Fibroblast of lung (primary cell): ENCODE results near the gene ASPDH. TPM values are rescaled to one million over a fixed set of nuclear protein-coding genes. Genes with fewer than 3 reads are reported as not detected.

Experiments
- DNase-seq, 2 donors: peaks; one replicate each; pipeline versions ENCODE4 v3.0.0 to v3.0.0-alpha.2; 2010; ENCODE audit warnings: low read depth in 2 of 2
- H2AFZ ChIP-seq: 2 replicates; pipeline ENCODE4 v1.5.1; 2012; ENCODE audit warnings: low read length, control low read depth, inconsistent platforms
- H3K27ac ChIP-seq: 2 replicates; pipeline ENCODE4 v1.5.1; 2011; ENCODE audit warnings: low read length, control low read depth; ENCODE audit not compliant: insufficient read depth
- H3K27me3 ChIP-seq: 2 replicates; pipeline ENCODE4 v1.5.1; 2011; ENCODE audit warnings: mild to moderate bottlenecking, low read length; ENCODE audit not compliant: control insufficient read depth, insufficient read depth
- H3K36me3 ChIP-seq: 2 replicates; pipeline ENCODE4 v1.5.1; 2011; ENCODE audit warnings: low read length; ENCODE audit not compliant: control insufficient read depth, insufficient read depth
- H3K4me1 ChIP-seq: 2 replicates; pipeline ENCODE4 v1.5.1; 2011; ENCODE audit warnings: low read length; ENCODE audit not compliant: control insufficient read depth, insufficient read depth; ENCODE audit errors: extremely low read depth
- H3K4me2 ChIP-seq: 2 replicates; pipeline ENCODE4 v1.5.1; 2011; ENCODE audit warnings: low read length, control low read depth; ENCODE audit not compliant: insufficient read depth; ENCODE audit errors: extremely low read depth
- H3K4me3 ChIP-seq, 4 experiments: fragments of 200-600 bp in 1 of 4; sonication (generic) in 1 of 4; replicated peaks in 1 of 4; 2 replicates each; pipeline ENCODE4 v1.5.1; 2011 to 2016; ENCODE audit warnings: low read length in 4 of 4, low read depth in 3 of 4, mild to moderate bottlenecking in 3 of 4, control low read depth in 2 of 4, inconsistent platforms in 1 of 4, mixed read lengths in 1 of 4; ENCODE audit not compliant: insufficient read depth in 1 of 4; ENCODE audit errors: control extremely low read depth in 1 of 4
- H3K79me2 ChIP-seq: 2 replicates; pipeline ENCODE4 v1.5.1; 2012; ENCODE audit warnings: mild to moderate bottlenecking, low read length, inconsistent platforms; ENCODE audit not compliant: control insufficient read depth, insufficient read depth
- H3K9ac ChIP-seq: 2 replicates; pipeline ENCODE4 v1.5.1; 2011; ENCODE audit warnings: mild to moderate bottlenecking, low read length, control low read depth; ENCODE audit not compliant: insufficient read depth
- H3K9me3 ChIP-seq: 2 replicates; pipeline ENCODE4 v1.5.1; 2012; ENCODE audit warnings: low read depth, low read length; ENCODE audit not compliant: control insufficient read depth, insufficient read depth
- H4K20me1 ChIP-seq: 2 replicates; pipeline ENCODE4 v1.5.1; 2011; ENCODE audit warnings: low read length; ENCODE audit not compliant: control insufficient read depth, insufficient read depth; ENCODE audit errors: extremely low read depth
- CTCF ChIP-seq, 2 donors: IDR thresholded peaks in 1 of 2; conservative IDR thresholded peaks in 1 of 2; 1 replicate in 1 of 2; 2 replicates in 1 of 2; pipeline ENCODE4 v1.5.1; 2011 to 2012; ENCODE audit warnings: low read length in 2 of 2, control low read depth in 1 of 2, inconsistent platforms in 1 of 2, low read depth in 1 of 2, mild to moderate bottlenecking in 1 of 2
- EZH2 ChIP-seq: IDR thresholded peaks from 2 replicates; pipeline ENCODE4 v1.5.1; 2012; ENCODE audit warnings: low read length, control low read depth, mild to moderate bottlenecking; ENCODE audit errors: missing control alignments
- polyA plus RNA-seq, 2 donors: library from polyadenylated mRNA; depleted of rRNA in 1 of 2; stranded (reverse) in 1 of 2; unstranded in 1 of 2; fragments of >200 nt; gene quantifications; 2 replicates each; pipeline ENCODE4 v1.2.1, GENCODE V29; 2011 to 2012; ENCODE audit warnings: missing spikeins in 1 of 2
- total RNA-seq: library from RNA; depleted of rRNA; stranded (reverse); fragments of >200 nt; gene quantifications from 2 replicates; pipeline ENCODE4 v1.2.1, GENCODE V29; 2014

ASPDH gene
- total and polyA plus RNA-seq, 2 donors (not counting 1 experiment from before 2014, with no cell fraction given): not detected

- peaks cover 2% of the 10 kb centered on the region for H3K4me1 ChIP-seq
- TF ChIP-seq EZH2: no peak
- no peak for TF ChIP-seq CTCF (conservative IDR thresholded peaks at IDR 0.05 in 1 of 2, IDR thresholded peaks at IDR 0.05 in 1 of 2; ENCODE audit: low read depth in 1 of 2, low read length in 2 of 2)
- no peak overlapping the region for H3K9ac ChIP-seq
- DNase-seq: no peak
- H3K27me3 ChIP-seq: no peaks in the 10 kb centered on the region
- H3K36me3 ChIP-seq: no peaks in the 10 kb centered on the region
- no peaks in the 10 kb centered on the region for H3K9me3 ChIP-seq
- H3K4me2 ChIP-seq: no peak overlapping the region
- no peak overlapping the region for H3K27ac ChIP-seq
- H3K79me2 ChIP-seq: peaks cover 6% of the 10 kb centered on the region
- H4K20me1 ChIP-seq: no peaks in the 10 kb centered on the region
- peak overlapping the region in 2 of 4 experiments; percentile 66 to 97 for H3K4me3 ChIP-seq
- H2AFZ ChIP-seq: no peak overlapping the region
These were observed 1.4 kb downstream of the ASPDH start for GRCh38 chr19:50512112-50512998.

GRCh38 chr19:50511069-50511822 lies 2.5 kb downstream of the ASPDH start, which contains the start of gene JOSD2:
Gene JOSD2 (minus strand): TSS chr19:50511191. CDS start chr19:50510431, 760 bp downstream.
- TF ChIP-seq CTCF (conservative IDR thresholded peaks at IDR 0.05 in 1 of 2, IDR thresholded peaks at IDR 0.05 in 1 of 2; ENCODE audit: low read depth in 1 of 2, low read length in 2 of 2): no peak
- no peak for TF ChIP-seq EZH2
- H2AFZ ChIP-seq: peak within 1 kb of the TSS; percentile 67
- no peaks in the 10 kb centered on the region for H4K20me1 ChIP-seq
- peaks cover 6% of the 10 kb centered on the region for H3K79me2 ChIP-seq
- H3K27me3 ChIP-seq: no peaks in the 10 kb centered on the region
- peaks cover 2% of the 10 kb centered on the region for H3K4me1 ChIP-seq
- H3K9ac ChIP-seq: peak within 1 kb of the TSS; percentile 81
- peak within 1 kb of the TSS; percentile 86 to 97 (median 92) for H3K4me3 ChIP-seq
- DNase-seq: peak; percentile 99 to 100
- H3K4me2 ChIP-seq: peak within 1 kb of the TSS; percentile 95
- H3K36me3 ChIP-seq: no peaks in the 10 kb centered on the region
- no peaks in the 10 kb centered on the region for H3K9me3 ChIP-seq
- H3K27ac ChIP-seq: peak within 1 kb of the TSS; percentile 92

GRCh38 chr19:50510700-50511068 lies 3.0 kb downstream of the ASPDH start:
- no peaks in the 10 kb centered on the region for H4K20me1 ChIP-seq
- no peaks in the 10 kb centered on the region for H3K9me3 ChIP-seq
- H3K9ac ChIP-seq: peak overlapping the region; percentile 81
- peak in 1 of 2 donors; percentile 5 for DNase-seq
- H3K4me2 ChIP-seq: peak overlapping the region; percentile 95
- peaks cover 2% of the 10 kb centered on the region for H3K4me1 ChIP-seq
- peak overlapping the region; percentile 43 for H2AFZ ChIP-seq
- peak overlapping the region; percentile 92 for H3K27ac ChIP-seq
- peak overlapping the region; percentile 86 to 97 (median 92) for H3K4me3 ChIP-seq
- no peaks in the 10 kb centered on the region for H3K36me3 ChIP-seq
- TF ChIP-seq CTCF (conservative IDR thresholded peaks at IDR 0.05 in 1 of 2, IDR thresholded peaks at IDR 0.05 in 1 of 2; ENCODE audit: low read depth in 1 of 2, low read length in 2 of 2) (no peak), EZH2 (no peak)
- H3K27me3 ChIP-seq: no peaks in the 10 kb centered on the region
- peaks cover 6% of the 10 kb centered on the region for H3K79me2 ChIP-seq
